Measurements from ENCODE around the gene ZDHHC17.

DNA sequence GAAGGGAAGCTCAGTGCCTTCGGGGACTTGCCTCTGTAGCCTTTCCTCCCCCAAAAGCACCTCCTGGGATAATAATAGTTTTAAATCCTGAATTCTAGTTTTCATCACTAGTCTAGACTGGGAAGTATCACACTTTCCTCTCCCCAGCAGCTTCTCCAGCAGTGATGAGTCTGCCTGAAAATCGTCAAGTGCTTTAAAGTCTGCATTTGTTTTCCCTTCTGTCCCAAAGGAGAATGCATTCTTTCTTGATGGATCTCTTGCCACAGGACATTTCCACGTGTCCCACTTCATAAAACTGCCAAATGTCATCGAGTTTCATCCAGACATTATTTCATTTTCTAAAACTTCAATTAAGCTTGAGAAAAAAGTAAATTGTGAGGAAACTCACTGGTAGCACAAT, 99.9 kb downstream of the ZDHHC17 start:
- no peak for TF ChIP-seq EZH2 (IDR thresholded peaks at IDR 0.05; ENCODE audit: borderline replicate concordance, low read length)
- TF ChIP-seq CTCF (IDR thresholded peaks at IDR 0.05; ENCODE audit: low read length), result no peak
